ENCODE measurements around the gene ALKBH6. TPM values are rescaled to one million over a fixed set of nuclear protein-coding genes. Genes with fewer than 3 reads are reported as not detected.

ALKBH6 gene
- total and polyA plus RNA-seq, 3 experiments from 2014 or later = 21.2 to 41.3 (median 37.2) TPM

DNA sequence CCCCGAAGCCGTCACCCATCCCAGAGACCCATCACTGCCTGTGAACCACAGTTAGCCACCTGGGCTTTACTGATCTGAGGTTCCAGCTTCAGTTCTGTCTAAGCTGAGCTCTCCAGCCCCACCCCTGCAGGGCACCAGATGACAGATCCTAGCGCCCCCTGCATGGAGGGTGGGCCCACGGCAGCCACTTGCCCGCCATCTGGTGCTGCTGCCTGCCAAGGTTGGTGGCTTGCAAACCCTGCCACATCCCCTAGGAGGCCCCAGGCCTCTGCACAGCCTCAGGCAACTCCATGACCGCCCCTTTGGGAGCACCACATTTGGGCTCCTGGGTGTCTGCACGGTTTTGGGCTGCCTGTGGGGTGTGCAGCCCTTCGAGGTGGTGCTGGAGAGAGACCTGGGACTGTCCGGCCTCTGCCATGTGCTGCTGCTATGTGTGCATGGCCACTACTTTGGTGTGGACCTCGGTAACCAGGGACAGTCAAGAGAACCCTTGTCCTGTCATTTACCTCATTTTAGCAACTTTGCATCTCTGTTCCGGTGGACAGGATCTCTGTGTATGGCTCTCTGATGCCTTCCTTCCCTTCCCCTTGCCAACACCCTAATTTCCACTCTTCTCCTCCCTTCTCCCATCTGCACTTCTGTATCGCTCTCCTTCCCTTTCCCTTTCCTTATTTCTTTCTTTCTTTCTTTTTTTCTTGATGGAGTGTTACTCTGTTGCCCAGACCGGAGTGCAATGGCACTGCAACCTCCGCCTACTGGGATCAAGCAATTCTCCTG, 36.4 kb downstream of the ALKBH6 start:
- Histone ChIP-seq H3K4me3 (ENCODE audit: low read length) (no peak overlapping the region), H3K27me3 (ENCODE audit: insufficient read depth, low read length, poor library complexity, severe bottlenecking) (peaks cover 3% of the 10 kb centered on the region), H3K27ac (ENCODE audit: low read depth, low read length) (no peak overlapping the region), H3K4me1 (ENCODE audit: insufficient read depth, low read length) (no peaks in the 10 kb centered on the region), H3K9me3 (ENCODE audit: low read length) (no peaks in the 10 kb centered on the region), H3K36me3 (ENCODE audit: insufficient read depth, low read length) (no peaks in the 10 kb centered on the region)
- H3K9me3 Mint-ChIP-seq = no peaks in the 10 kb centered on the region
- ChIA-PET CTCF (interaction anchor here (1.5 kb wide), 1 partner anchor 19 kb away, joined by 3 read pairs; no protein-coding TSS in a partner anchor), POLR2A (no interaction called here)
- peaks cover 21 to 33% of the 10 kb centered on the region in 2 donors for H3K27me3 Mint-ChIP-seq
- no peaks in the 10 kb centered on the region for H3K36me3 Mint-ChIP-seq
- H3K4me3 Mint-ChIP-seq = no peak overlapping the region
- H3K4me1 Mint-ChIP-seq = no peaks in the 10 kb centered on the region
- DNase-seq = no peak
- no peak overlapping the region for H3K27ac Mint-ChIP-seq

- Histone ChIP-seq H3K4me3 (ENCODE audit: low read length) (no peak overlapping the region), H3K36me3 (ENCODE audit: insufficient read depth, low read length) (no peaks in the 10 kb centered on the region), H3K9me3 (ENCODE audit: low read length) (no peaks in the 10 kb centered on the region), H3K27ac (ENCODE audit: low read depth, low read length) (no peak overlapping the region), H3K4me1 (ENCODE audit: insufficient read depth, low read length) (no peaks in the 10 kb centered on the region), H3K27me3 (ENCODE audit: insufficient read depth, low read length, poor library complexity, severe bottlenecking) (no peaks in the 10 kb centered on the region)
- Mint-ChIP-seq H3K27ac (no peak overlapping the region), H3K4me3 (no peak overlapping the region), H3K36me3 (no peaks in the 10 kb centered on the region), H3K27me3 (peaks cover 18 to 19% of the 10 kb centered on the region in 2 donors), H3K9me3 (no peaks in the 10 kb centered on the region), H3K4me1 (no peaks in the 10 kb centered on the region)
- no peak for DNase-seq
- ChIA-PET POLR2A (interaction anchor here (0.6 kb wide), 1 partner anchor 14 kb away, joined by 5 read pairs; no protein-coding TSS in a partner anchor), CTCF (interaction anchor here (1.0 to 1.5 kb wide), 2 partner anchors 17 kb away, joined by 3 read pairs; no protein-coding TSS in a partner anchor)
Measured at GRCh38 chr19:35975608-35976214, 38.3 kb downstream of the ALKBH6 start.

GRCh38 chr19:35973487-35973886, 40.5 kb downstream of the ALKBH6 start:
- DNase-seq = no peak
- no peaks in the 10 kb centered on the region for H3K36me3 Mint-ChIP-seq
- peaks cover 8 to 16% of the 10 kb centered on the region in 2 donors for H3K27me3 Mint-ChIP-seq
- peak overlapping the region in 1 of 8 donors; percentile 85 for H3K27ac Mint-ChIP-seq
- no peak overlapping the region for H3K27ac ChIP-seq (ENCODE audit: low read depth, low read length)
- CTCF ChIA-PET = no interaction called here
- H3K4me3 Mint-ChIP-seq = peak overlapping the region in 1 of 7 donors; percentile 2
- H3K9me3 Mint-ChIP-seq = no peaks in the 10 kb centered on the region
- H3K27me3 ChIP-seq (ENCODE audit: insufficient read depth, low read length, poor library complexity, severe bottlenecking) = no peaks in the 10 kb centered on the region
- no peaks in the 10 kb centered on the region for H3K9me3 ChIP-seq (ENCODE audit: low read length)
- H3K4me1 Mint-ChIP-seq = peaks cover 7 to 8% (median 7%) of the 10 kb centered on the region in 3 donors
- H3K4me1 ChIP-seq (ENCODE audit: insufficient read depth, low read length) = no peaks in the 10 kb centered on the region
- POLR2A ChIA-PET = no interaction called here
- H3K36me3 ChIP-seq (ENCODE audit: insufficient read depth, low read length) = no peaks in the 10 kb centered on the region
- no peak overlapping the region for H3K4me3 ChIP-seq (ENCODE audit: low read length)

- POLR2A ChIA-PET = no interaction called here
- Mint-ChIP-seq H3K4me1 (peaks cover 18 to 21% (median 18%) of the 10 kb centered on the region in 3 donors), H3K36me3 (no peaks in the 10 kb centered on the region), H3K9me3 (no peaks in the 10 kb centered on the region), H3K27me3 (peaks cover 4% of the 10 kb centered on the region in 2 donors), H3K4me3 (peak overlapping the region in 2 of 7 donors; percentile 57 to 74), H3K27ac (peak overlapping the region in 4 of 8 donors; percentile 29 to 75 (median 34))
- DNase-seq = no peak
- Histone ChIP-seq H3K27me3 (ENCODE audit: insufficient read depth, low read length, poor library complexity, severe bottlenecking) (no peaks in the 10 kb centered on the region), H3K36me3 (ENCODE audit: insufficient read depth, low read length) (no peaks in the 10 kb centered on the region), H3K4me3 (ENCODE audit: low read length) (no peak overlapping the region), H3K4me1 (ENCODE audit: insufficient read depth, low read length) (no peaks in the 10 kb centered on the region), H3K27ac (ENCODE audit: low read depth, low read length) (no peak overlapping the region), H3K9me3 (ENCODE audit: low read length) (no peaks in the 10 kb centered on the region)
- CTCF ChIA-PET = interaction anchor here (0.8 to 3.9 kb wide), 4 partner anchors 8 to 161 kb away, joined by 3 to 11 read pairs (median 4); no protein-coding TSS in a partner anchor
Measured at GRCh38 chr19:35966771-35967170, 47.2 kb downstream of the ALKBH6 start.

DNA sequence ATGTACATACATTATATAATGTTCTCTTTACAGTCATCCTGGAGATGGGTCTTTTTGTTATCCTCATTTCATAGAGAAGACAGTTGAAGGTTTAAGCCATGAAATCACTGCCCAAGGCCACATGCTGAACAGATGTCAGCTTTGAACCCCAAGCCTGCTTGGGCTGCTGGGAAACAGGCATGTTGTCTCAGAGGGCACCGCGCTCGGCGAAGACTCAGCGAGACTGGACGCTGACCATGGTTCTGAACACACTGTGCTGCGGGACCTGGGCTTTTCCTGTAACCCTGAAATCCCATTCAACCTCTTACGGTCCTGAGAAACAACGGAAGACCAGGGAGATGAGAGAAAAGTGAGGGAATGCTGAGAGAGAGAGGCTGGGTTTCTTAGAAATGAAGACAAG, 50.5 kb downstream of the ALKBH6 start:
- H3K9me3 Mint-ChIP-seq = no peaks in the 10 kb centered on the region
- Histone ChIP-seq H3K4me3 (ENCODE audit: low read length) (no peak overlapping the region), H3K27me3 (ENCODE audit: insufficient read depth, low read length, poor library complexity, severe bottlenecking) (no peaks in the 10 kb centered on the region), H3K9me3 (ENCODE audit: low read length) (no peaks in the 10 kb centered on the region), H3K36me3 (ENCODE audit: insufficient read depth, low read length) (no peaks in the 10 kb centered on the region), H3K4me1 (ENCODE audit: insufficient read depth, low read length) (peaks cover 15% of the 10 kb centered on the region), H3K27ac (ENCODE audit: low read depth, low read length) (no peak overlapping the region)
- ChIA-PET CTCF (no interaction called here), POLR2A (no interaction called here)
- no peaks in the 10 kb centered on the region for H3K36me3 Mint-ChIP-seq
- no peak overlapping the region for H3K4me3 Mint-ChIP-seq
- H3K27ac Mint-ChIP-seq = no peak overlapping the region
- H3K27me3 Mint-ChIP-seq = peaks cover 4% of the 10 kb centered on the region in 2 donors
- DNase-seq = no peak
- H3K4me1 Mint-ChIP-seq = peaks cover 20 to 33% (median 21%) of the 10 kb centered on the region in 3 donors

GRCh38 chr19:35960432-35960972, 53.5 kb downstream of the ALKBH6 start:
- Histone ChIP-seq H3K4me1 (ENCODE audit: insufficient read depth, low read length) (peaks cover 33% of the 10 kb centered on the region), H3K27me3 (ENCODE audit: insufficient read depth, low read length, poor library complexity, severe bottlenecking) (no peaks in the 10 kb centered on the region), H3K4me3 (ENCODE audit: low read length) (no peak overlapping the region), H3K9me3 (ENCODE audit: low read length) (no peaks in the 10 kb centered on the region), H3K36me3 (ENCODE audit: insufficient read depth, low read length) (no peaks in the 10 kb centered on the region), H3K27ac (ENCODE audit: low read depth, low read length) (no peak overlapping the region)
- ChIA-PET CTCF (interaction anchor here (0.8 to 1.5 kb wide), 2 partner anchors 36 to 78 kb away, joined by 3 read pairs; no protein-coding TSS in a partner anchor), POLR2A (no interaction called here)
- peak overlapping the region in 2 of 8 donors; percentile 75 to 86 for H3K27ac Mint-ChIP-seq
- H3K27me3 Mint-ChIP-seq = peaks cover under 1 to 2% of the 10 kb centered on the region in 2 donors
- no peaks in the 10 kb centered on the region for H3K36me3 Mint-ChIP-seq
- no peaks in the 10 kb centered on the region for H3K9me3 Mint-ChIP-seq
- H3K4me3 Mint-ChIP-seq = peak overlapping the region in 6 of 7 donors; percentile 51 to 79 (median 64)
- DNase-seq = no peak
- peaks cover 22 to 47% (median 29%) of the 10 kb centered on the region in 3 donors for H3K4me1 Mint-ChIP-seq

DNA sequence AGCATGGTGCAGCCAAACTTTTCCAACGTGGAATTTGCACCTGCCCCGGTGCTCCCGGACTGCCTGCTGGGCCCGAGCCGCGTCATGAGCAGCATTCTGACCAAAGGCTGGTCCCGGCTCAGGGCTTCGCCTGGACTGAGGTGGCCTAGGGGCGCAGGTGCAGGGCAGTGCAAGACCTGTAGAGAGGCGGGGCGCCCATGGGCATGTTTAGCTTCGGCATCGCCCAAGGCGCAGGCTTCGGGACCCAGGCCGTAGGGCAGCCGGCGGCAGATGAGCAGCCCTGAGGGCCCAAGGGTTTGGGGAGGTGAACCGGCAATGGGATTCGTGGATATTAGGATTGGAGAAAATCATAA, 54.1 kb downstream of the ALKBH6 start:
- H3K4me3 Mint-ChIP-seq = peak overlapping the region in 6 of 7 donors; percentile 70 to 79 (median 72)
- DNase-seq = no peak
- peak overlapping the region in 1 of 8 donors; percentile 48 for H3K27ac Mint-ChIP-seq
- H3K27ac ChIP-seq (ENCODE audit: low read depth, low read length) = no peak overlapping the region
- no peaks in the 10 kb centered on the region for H3K9me3 Mint-ChIP-seq
- CTCF ChIA-PET = interaction anchor here (0.8 kb wide), 1 partner anchor 36 kb away, joined by 3 read pairs; no protein-coding TSS in a partner anchor
- H3K4me1 ChIP-seq (ENCODE audit: insufficient read depth, low read length) = peaks cover 38% of the 10 kb centered on the region
- H3K4me1 Mint-ChIP-seq = peaks cover 26 to 51% (median 33%) of the 10 kb centered on the region in 3 donors
- no peaks in the 10 kb centered on the region for H3K36me3 ChIP-seq (ENCODE audit: insufficient read depth, low read length)
- no peaks in the 10 kb centered on the region for H3K9me3 ChIP-seq (ENCODE audit: low read length)
- no peaks in the 10 kb centered on the region for H3K36me3 Mint-ChIP-seq
- POLR2A ChIA-PET = no interaction called here
- peak overlapping the region; percentile 36 for H3K4me3 ChIP-seq (ENCODE audit: low read length)
- peaks cover 0 to 4% of the 10 kb centered on the region in 2 donors for H3K27me3 Mint-ChIP-seq
- H3K27me3 ChIP-seq (ENCODE audit: insufficient read depth, low read length, poor library complexity, severe bottlenecking) = no peaks in the 10 kb centered on the region
